NCI-H146 (cell line): ENCODE measurements around the gene NWD2.
"Not testable (repeated sequence)": the region's sequence is repeated elsewhere in the genome, so short reads cannot be mapped to it uniquely, and the experiment has no call there.

Source experiments
- DNase-seq: peaks from one replicate; lab custom pipeline; 2025; lab: John Stamatoyannopoulos, UW

Gene NWD2

DNA sequence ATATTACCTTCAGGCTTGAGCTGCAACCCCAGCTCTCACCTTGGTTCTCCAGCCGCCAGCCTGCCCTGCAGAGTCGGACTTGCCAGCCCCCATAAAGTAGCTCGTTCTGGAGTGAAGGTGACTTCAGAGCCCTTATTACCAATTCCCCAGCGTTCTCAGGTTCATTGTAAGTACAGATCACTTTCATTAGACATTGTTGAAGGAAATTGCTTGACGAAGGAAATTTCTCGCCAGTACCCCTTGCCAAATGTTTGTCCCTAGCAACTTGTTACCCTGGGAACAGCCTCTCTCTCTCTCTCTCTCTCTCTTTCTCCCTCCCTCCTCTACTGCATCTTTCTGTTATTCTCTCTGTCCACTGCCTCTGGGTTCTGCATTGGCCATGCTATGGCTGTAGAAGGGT is 153.0 kb downstream of the NWD2 start:
- DNase-seq = no peak

DNA sequence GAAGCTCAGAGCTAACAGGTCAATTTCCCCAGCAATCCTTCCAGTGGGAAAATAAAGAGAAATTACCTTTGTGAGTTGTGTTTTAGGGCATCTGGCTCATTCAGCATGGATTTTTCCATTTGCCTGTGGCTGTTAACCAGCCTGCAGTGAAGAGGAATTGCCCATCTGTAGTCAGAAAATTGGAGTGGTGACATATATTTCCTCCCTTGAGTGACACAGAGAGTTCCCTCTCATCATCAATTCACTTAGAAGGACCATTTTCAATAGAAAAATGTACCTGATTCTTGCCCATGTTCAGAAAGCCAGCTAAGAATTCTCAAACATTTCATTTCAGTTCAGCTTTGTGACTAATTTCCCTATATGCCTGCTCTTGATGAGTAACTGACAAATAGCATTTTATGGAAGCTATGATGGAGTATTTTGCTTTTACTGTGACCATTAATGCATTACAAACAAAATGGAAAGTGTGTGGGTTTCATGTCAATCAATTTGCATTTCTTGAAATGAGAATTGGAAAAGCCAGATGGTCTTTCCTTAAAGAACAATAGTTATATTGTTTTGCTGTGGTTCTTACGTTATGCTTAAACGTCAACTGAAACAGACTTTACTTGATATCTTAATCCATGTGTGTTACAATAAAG is 155.8 kb downstream of the NWD2 start:
- DNase-seq = no peak

DNA sequence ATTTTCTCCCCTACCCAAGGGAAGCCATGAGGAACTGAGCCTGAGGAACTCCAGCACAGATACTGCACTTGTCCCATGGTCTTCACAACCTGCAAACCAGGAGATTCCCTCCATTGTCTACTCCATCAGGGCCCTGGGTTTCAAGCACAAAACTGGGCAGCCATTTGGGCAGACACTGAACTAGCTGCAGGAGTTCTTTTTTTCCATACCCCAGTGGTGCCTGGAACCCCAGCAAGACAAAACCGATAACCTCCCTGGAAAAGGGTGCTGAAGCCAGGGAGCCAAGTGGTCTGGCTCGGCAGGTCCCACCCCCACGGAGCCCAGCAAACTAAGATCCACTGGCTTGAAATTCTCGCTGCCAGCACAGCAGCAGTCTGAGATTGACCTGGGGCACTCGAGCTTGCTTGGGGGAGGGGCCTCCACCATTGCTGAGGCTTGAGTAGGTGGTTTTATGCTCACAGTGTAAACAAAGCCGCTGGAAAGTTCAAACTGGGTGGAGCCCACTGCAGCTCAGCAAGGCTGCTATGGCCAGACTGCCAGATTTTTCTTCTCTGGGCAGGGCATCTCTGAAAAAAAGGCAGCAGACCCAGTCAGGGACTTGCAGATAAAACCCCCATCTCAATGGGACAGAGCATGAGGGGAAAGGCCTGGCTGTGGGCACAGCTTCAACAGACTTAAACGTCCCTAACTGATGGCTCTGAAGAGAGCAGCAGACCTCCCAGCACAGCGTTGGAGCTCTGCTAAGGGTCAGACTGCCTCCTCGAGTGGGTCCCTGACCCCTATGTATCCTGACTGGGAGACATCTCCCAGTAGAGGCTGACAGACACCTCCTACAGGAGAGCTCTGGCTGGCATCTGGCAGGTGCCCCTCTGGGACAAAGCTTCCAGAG is 163.6 kb downstream of the NWD2 start:
- DNase-seq = not testable (repeated sequence)

DNA sequence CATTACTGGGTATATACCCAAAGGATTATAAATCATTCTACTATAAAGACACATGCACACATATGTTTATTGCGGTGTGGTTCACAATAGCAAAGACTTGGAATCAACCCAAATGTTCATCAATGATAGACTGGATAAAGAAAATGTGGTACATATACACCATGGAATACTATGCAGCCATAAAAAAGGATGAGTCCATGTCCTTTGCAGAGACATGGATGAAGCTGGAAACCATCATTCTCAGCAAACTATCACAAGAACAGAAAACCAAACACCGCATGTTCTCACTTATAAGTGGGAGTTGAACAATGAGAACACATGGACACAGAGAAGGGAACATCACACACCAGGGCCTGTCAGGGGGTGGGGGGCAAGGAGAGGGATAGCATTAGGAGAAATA is 169.1 kb downstream of the NWD2 start:
- DNase-seq = not testable (repeated sequence)

DNA sequence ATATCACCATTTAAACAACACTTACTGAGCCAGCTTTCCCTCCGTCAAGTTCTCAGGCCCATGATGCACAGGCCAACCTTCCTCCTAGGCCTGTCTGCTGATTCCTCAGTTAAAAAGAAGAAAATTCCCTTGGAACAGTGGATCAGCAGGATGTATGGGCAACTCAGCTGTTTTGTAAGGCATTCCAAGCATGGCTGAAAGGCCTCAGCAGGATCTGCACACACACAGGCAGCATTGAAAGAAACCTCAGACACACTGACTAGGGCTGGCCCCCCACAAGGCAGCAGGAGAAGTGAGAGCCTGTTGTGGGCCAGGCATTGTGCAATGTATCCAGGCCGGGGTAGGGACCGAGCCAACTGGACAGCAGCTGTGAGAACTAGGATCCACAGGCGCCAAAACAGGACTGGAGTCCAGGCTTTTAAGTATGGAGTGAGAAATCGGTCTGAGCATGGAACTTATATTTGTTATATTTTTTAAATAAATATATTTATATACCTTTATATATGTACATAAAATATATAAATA is 171.4 kb downstream of the NWD2 start:
- DNase-seq = no peak

DNA sequence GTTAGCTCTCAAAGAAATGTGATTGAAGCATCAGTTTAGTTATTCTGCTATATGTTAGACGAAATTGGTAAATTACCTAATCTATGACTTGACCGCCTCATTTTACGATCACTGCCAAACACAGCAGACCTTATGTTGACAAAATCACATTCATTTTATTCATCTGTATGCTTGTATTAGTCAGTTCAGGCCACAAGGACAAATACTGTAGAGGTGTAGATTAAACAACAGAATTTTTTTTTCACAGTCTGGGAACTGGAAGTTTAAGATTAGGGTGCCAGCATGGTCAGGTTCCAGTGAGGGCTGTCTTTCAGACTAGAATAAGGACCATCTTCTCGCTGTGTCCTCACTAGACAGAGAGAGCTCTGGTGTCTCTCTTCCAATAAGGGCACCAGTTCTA is 177.1 kb downstream of the NWD2 start:
- DNase-seq = no peak

DNA sequence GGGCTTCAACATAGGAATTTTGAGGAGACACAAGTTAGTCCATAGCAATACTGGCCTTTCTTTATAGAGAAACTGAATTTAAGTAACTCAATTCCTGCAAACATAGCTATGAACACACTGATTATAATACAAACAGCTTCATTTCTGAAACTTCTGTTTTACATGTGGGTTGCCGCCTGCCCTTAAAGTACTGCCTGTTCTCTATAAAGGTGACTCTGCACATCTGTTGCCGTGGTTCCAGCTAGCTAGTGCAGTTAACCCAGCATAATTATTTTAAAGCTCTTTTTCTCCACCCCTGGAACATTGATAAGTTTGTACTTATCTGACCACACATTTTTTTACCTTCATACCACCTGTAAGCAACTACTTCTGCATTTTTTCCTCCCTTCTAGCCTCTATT is 177.6 kb downstream of the NWD2 start:
- DNase-seq = no peak

DNA sequence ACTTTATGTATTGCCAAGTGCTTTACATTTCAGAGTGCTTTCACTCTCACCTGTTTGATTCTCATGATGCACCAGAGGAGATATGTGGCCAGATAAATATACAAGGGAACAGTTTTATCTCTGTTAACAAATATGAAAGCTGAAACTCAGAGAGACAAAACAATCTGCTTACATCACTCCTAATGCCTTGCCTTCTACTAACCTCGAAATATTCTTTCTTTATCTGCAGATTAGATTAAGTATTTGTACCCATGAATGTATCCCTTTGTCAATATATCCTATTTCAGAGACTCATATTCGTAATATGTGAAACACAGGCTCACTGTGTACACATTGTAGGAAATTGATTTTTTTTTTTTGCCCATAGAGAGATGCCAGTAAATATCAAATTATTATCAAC is 178.1 kb downstream of the NWD2 start:
- DNase-seq = no peak

GRCh38 chr4:37423310-37423709 is 178.8 kb downstream of the NWD2 start:
- DNase-seq = no peak

GRCh38 chr4:37424753-37425152 is 180.2 kb downstream of the NWD2 start:
- DNase-seq = no peak

DNA sequence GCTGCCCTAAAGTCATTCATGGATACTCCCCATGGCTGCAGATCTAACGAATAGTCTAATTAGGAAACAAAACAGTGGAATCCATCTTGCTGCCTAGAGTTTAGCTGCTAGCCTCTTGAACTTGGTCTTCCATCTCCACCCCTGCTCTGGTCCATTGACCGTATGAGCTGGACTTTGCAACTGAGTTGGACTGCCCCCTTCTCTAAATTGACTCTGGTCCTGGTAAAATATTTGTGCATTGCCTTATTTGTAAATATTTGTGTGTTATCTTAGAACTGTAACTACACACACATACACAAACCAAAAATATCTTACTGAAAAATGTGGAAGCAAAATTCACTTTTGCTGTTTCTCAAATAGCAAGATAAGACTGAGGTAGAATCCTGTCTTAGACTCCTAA is 181.3 kb downstream of the NWD2 start:
- no peak for DNase-seq

DNA sequence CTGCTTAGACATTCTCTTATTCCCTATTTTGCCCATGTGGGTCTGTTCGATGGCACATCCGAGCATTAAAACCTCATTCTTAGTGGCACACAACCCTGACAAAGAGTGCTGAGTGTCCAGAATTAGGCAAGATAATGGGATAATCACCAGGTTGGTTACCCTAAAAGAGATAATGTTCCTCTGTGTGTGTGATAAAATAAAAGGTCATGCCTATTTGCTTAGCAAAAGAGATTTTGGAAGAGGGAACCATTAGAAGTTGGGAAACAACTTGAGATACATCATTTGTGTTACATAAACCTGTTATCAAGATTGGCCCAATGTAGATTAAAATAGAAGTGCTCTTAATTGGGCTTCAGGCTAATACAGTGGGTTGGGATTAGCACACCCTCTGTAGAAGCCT is 182.7 kb downstream of the NWD2 start:
- no peak for DNase-seq

GRCh38 chr4:37429906-37430305 is 185.4 kb downstream of the NWD2 start:
- DNase-seq = no peak

- no peak for DNase-seq
Observed at GRCh38 chr4:37430718-37431416, 186.3 kb downstream of the NWD2 start.

GRCh38 chr4:37431417-37431743 is 186.8 kb downstream of the NWD2 start:
- DNase-seq = no peak

GRCh38 chr4:37434469-37434868 is 189.9 kb downstream of the NWD2 start:
- DNase-seq = no peak

- DNase-seq = no peak
Observed at GRCh38 chr4:37436546-37436945, 192.0 kb downstream of the NWD2 start.

DNA sequence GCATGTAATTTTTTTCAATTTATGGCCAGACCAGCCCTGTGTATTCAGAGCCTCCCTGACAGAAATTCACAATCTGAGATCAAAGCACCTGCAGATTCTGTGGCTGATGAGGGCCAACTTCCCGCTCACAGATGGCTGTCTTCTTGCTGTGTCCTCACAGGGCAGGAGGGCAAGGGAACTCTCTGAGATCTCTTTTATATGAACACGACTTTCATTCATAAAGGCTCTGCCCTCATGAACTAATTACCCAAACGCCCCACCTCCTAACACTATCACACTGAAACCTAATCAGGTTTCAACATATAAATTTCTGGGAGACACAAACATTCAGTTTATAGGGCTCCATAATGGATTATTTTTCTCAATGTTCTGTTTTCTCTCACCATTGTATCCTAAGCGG is 192.6 kb downstream of the NWD2 start:
- no peak for DNase-seq

DNA sequence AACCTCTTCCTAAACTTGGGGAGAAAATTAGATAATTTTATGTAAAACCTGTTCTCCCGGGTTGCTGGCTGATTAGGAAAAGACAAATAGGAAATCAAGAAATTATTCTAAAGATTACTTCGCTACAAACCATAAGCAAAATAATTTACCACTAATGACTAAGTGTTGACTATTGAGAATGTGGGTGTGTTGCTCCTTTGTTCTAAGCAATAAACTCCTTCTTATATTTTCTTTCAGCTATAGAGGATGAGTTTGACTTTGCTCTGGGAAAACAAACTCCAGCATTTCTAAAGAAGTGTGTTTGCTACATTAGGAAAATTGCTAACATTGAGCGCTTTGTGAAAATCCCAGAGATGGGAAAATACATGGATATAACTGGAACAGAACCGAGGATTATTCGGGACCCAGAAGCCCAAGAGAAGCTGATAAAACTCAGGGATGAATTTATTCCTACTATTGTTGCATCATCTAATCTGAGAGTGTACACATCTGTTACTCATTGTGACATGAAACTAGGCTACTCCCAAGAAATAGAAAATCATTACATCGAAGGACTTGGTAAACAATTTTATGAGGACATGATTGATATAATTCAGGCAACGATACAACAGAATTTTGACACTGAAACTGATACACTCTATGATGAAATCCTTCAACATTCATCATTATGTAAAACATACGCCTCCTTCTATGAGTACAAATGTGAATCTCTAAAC is 194.2 kb downstream of the NWD2 start:
- DNase-seq = no peak

GRCh38 chr4:37439809-37440474 is 195.4 kb downstream of the NWD2 start:
- DNase-seq = no peak

DNA sequence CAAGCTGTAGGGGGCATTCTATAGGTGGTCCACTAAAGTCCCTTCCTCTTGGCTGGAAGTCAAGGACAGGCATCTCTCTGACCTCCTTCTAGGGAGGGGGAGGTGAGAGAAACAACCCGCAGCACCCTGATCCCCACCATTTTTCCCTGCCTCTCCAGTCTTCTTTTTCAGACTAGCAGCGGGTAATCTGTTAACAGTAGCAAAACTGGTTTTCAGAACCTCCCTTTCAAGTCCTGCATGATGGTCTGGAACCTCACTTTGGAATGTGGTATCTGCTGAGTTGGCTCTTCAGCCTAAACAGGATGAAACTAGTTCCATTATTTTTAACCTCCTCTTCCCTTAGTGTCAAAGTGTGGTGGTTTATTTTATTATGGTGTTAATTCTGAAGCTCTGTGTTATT is 196.0 kb downstream of the NWD2 start:
- DNase-seq = no peak
